ENCODE results near the gene PLPPR1. TPM values are rescaled to one million over a fixed set of nuclear protein-coding genes. Genes with fewer than 3 reads are reported as not detected.

PLPPR1 gene
- polyA plus RNA-seq, 3 donors, result not detected

DNA sequence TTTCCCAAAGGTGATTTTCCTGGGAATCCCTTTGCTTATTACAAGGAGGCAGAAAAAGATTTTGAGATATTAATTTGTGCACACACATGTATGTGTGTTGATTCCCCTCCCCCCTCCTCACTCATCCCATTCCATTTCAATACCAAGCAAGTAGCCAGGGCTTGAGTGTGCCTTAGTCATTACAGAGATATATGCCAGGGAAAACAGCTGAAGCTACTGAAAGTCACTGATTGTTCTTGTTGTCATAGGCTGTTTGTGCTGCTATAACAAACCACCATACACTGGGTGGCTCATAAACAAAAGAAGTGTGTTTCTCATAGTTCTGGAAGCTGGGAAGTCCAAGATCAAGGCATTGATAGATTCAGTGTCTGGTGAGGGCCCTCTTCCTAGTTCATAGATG lies 197.6 kb downstream of the PLPPR1 start:
- Histone ChIP-seq H3K4me2 (replicated peaks; ENCODE audit: extremely low read depth, low read length, poor library complexity, severe bottlenecking) (no peak overlapping the region), H3K4me3 (replicated peaks in 1 of 3; ENCODE audit: low read depth in 2 of 3, low read length in 3 of 3) (no peak overlapping the region), H4K20me1 (ENCODE audit: insufficient read depth, low read length) (no peaks in the 10 kb centered on the region), H3K79me2 (ENCODE audit: insufficient read depth, low read length) (no peaks in the 10 kb centered on the region), H2AFZ (ENCODE audit: insufficient read depth, low read depth, low read length, poor library complexity, severe bottlenecking) (no peak overlapping the region), H3K27me3 (ENCODE audit: control insufficient read depth in 2 of 2, insufficient read depth in 2 of 2, low read length in 2 of 2) (no peaks in the 10 kb centered on the region), H3K27ac (ENCODE audit: low read depth in 1 of 2, low read length in 2 of 2) (no peak overlapping the region), H3K9ac (ENCODE audit: insufficient read depth, low read length, poor library complexity, severe bottlenecking) (no peak overlapping the region), H3K4me1 (ENCODE audit: control insufficient read depth in 1 of 2, insufficient read depth in 2 of 2, low read length in 2 of 2) (no peaks in the 10 kb centered on the region), H3K9me3 (replicated peaks in 1 of 2; ENCODE audit: control insufficient read depth in 1 of 2, insufficient read depth in 1 of 2, low read length in 2 of 2) (no peaks in the 10 kb centered on the region), H3K36me3 (replicated peaks in 1 of 2; ENCODE audit: control insufficient read depth in 1 of 2, insufficient read depth in 2 of 2, low read length in 2 of 2) (no peaks in the 10 kb centered on the region)
- H3K27me3 Mint-ChIP-seq (ENCODE audit: low read depth in 3 of 3), result peaks cover 0 to 2% (median 0%) of the 10 kb centered on the region in 3 donors
- H3K9me3 Mint-ChIP-seq, result peaks cover 0 to 6% (median 2%) of the 10 kb centered on the region in 7 donors
- H3K27ac Mint-ChIP-seq, result no peak overlapping the region
- DNase-seq, result no peak
- no peaks in the 10 kb centered on the region for H3K36me3 Mint-ChIP-seq
- intact Hi-C loops (cut with micrococcal nuclease), result no loop called here
- no peaks in the 10 kb centered on the region for H3K4me1 Mint-ChIP-seq
- no peak for TF ChIP-seq CTCF (IDR thresholded peaks at IDR 0.05)
- H3K4me3 Mint-ChIP-seq, result no peak overlapping the region

DNA sequence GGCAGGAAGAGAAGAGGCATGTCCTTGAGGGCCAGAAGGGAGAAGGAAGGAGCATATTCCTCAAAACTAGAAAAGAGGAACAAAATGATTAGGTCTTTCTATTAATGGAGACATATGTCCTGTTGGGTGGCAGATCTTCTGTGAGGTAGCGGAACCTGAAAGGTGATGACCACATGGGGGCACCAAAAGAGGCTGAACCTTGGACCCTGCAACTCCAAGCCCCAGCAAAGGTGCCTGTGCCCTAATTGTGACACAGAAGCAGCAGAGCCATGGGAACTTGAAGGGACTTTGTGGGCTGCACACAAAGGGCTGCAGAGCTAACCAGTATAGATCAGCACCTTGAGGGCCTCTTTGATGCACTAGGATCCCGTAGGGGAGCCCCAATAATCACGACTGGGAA lies 198.3 kb downstream of the PLPPR1 start:
- Histone ChIP-seq H3K9ac (ENCODE audit: insufficient read depth, low read length, poor library complexity, severe bottlenecking) (no peak overlapping the region), H3K4me2 (replicated peaks; ENCODE audit: extremely low read depth, low read length, poor library complexity, severe bottlenecking) (no peak overlapping the region), H3K4me3 (replicated peaks in 1 of 3; ENCODE audit: low read depth in 2 of 3, low read length in 3 of 3) (no peak overlapping the region), H2AFZ (ENCODE audit: insufficient read depth, low read depth, low read length, poor library complexity, severe bottlenecking) (no peak overlapping the region), H3K27ac (ENCODE audit: low read depth in 1 of 2, low read length in 2 of 2) (no peak overlapping the region), H3K27me3 (ENCODE audit: control insufficient read depth in 2 of 2, insufficient read depth in 2 of 2, low read length in 2 of 2) (no peaks in the 10 kb centered on the region), H3K4me1 (ENCODE audit: control insufficient read depth in 1 of 2, insufficient read depth in 2 of 2, low read length in 2 of 2) (no peaks in the 10 kb centered on the region), H3K79me2 (ENCODE audit: insufficient read depth, low read length) (no peaks in the 10 kb centered on the region), H3K9me3 (replicated peaks in 1 of 2; ENCODE audit: control insufficient read depth in 1 of 2, insufficient read depth in 1 of 2, low read length in 2 of 2) (no peaks in the 10 kb centered on the region), H4K20me1 (ENCODE audit: insufficient read depth, low read length) (no peaks in the 10 kb centered on the region), H3K36me3 (replicated peaks in 1 of 2; ENCODE audit: control insufficient read depth in 1 of 2, insufficient read depth in 2 of 2, low read length in 2 of 2) (no peaks in the 10 kb centered on the region)
- intact Hi-C loops (cut with micrococcal nuclease), result no loop called here
- no peak for TF ChIP-seq CTCF (IDR thresholded peaks at IDR 0.05)
- Mint-ChIP-seq H3K4me1 (no peaks in the 10 kb centered on the region), H3K9me3 (peaks cover 0 to 6% (median 2%) of the 10 kb centered on the region in 7 donors), H3K4me3 (no peak overlapping the region), H3K36me3 (no peaks in the 10 kb centered on the region), H3K27ac (no peak overlapping the region), H3K27me3 (ENCODE audit: low read depth in 3 of 3) (peaks cover 0 to 3% (median 0%) of the 10 kb centered on the region in 3 donors)
- WGBS (ENCODE audit: insufficient coverage), result 100% methylated on average over 1 of the region's 3 CpGs
- no peak for DNase-seq

All from CD14-positive monocyte (primary cell).